ENCODE measurements around the gene XRCC4.

Gene XRCC4

GRCh38 chr5:83071286-83072051 lies 5.9 kb upstream of the XRCC4 start:
- DNase-seq, result no peak

DNA sequence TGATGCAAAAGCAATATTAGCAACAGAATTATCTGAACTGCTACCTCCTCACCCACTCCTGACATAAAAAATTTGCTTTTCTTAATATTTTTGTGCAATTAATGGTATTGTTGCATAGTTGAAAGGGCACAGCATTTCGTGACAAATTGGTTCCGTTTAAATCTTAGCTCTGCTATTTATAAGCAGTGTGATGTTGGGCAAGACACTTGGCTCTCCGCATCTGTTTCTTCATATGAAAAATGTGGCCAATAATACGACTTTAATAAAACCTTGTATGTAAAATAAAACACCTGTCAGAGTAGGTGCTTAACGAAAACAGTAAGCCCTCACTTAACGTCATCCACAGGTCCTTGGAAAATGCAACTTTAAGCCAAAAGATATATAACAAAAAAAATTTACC lies 4.4 kb upstream of the XRCC4 start:
- no peak for DNase-seq

- no peak for DNase-seq
Observed at GRCh38 chr5:83077662-83078261, 415 bp downstream of the XRCC4 start.

GRCh38 chr5:83082750-83083149 lies 5.4 kb downstream of the XRCC4 start:
- no peak for DNase-seq

- DNase-seq, result no peak
Observed at GRCh38 chr5:83084336-83084735, 7.0 kb downstream of the XRCC4 start.

DNA sequence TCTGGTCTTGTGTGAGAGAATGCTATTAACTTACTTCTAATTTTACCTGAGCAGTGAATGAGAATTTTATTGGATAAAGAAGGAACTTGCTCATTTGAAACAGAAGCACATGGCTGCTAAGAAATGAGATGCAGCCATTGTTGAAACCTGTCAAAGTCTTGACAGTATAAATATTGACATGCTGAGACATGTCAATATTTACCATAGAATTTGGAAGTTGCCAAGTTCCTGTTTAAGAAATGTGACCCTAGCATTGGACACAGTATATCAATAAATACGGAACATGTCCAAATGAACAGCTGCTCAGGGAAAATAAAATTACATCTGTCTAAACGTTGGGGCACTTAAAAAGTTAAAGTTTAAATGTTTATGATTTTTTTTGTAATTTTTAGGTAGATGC lies 7.8 kb downstream of the XRCC4 start:
- no peak for DNase-seq

DNA sequence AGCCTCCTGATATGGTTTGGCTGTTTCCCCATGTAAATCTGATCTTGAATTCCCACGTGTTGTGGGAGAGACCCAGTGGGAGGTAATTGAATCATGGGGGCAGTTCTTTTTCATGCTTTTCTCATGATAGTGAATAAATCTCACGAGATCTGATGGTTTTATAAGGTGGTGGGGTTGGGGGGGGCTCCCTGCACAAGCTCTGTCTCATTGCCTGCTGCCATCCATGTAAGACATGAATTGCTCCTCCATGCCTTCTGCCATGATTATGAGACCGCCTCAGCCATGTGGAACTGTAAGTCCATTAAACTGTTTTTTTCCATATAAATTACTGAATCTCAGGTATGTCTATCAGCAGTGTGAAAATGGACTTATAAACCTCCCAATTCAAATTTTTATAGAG lies 12.8 kb downstream of the XRCC4 start:
- DNase-seq, result no peak

DNA sequence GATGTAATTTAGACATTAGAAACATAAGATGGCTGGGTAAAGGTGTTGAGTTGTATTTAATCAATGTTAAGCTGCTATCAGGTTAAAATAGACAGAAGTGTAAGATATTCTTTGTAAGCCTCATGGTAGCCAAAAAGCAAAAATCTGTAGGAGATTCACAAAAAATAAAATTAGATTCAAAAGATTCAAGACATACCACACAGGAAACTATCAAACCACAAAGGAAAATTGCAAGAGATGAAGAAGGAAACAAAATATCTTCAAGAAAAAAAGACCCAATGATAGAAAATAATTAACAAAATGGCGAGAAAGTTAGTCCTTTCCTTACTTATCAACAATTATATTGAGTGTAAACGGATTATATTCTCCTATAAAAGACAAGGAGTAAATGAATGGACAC lies 15.3 kb downstream of the XRCC4 start:
- DNase-seq, result no peak

DNA sequence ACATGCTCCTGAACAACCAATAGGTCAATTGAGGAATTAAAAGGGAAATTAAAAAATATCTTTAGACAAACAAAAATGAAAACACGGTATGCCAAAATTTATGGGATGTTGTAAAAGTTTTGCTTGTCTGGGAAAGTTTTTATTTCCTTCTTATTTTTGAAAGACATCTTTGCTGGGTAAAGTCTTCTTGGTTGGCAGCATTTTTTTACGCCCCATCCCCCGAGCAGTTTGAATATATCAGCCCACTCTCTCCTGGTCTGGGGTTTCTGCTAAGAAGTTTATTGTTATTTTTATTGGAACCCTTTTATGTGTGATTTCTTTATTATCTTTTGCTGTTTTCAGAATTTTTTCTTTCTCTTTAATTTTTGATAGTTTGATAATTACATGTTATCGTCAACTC lies 16.3 kb downstream of the XRCC4 start:
- no peak for DNase-seq

DNA sequence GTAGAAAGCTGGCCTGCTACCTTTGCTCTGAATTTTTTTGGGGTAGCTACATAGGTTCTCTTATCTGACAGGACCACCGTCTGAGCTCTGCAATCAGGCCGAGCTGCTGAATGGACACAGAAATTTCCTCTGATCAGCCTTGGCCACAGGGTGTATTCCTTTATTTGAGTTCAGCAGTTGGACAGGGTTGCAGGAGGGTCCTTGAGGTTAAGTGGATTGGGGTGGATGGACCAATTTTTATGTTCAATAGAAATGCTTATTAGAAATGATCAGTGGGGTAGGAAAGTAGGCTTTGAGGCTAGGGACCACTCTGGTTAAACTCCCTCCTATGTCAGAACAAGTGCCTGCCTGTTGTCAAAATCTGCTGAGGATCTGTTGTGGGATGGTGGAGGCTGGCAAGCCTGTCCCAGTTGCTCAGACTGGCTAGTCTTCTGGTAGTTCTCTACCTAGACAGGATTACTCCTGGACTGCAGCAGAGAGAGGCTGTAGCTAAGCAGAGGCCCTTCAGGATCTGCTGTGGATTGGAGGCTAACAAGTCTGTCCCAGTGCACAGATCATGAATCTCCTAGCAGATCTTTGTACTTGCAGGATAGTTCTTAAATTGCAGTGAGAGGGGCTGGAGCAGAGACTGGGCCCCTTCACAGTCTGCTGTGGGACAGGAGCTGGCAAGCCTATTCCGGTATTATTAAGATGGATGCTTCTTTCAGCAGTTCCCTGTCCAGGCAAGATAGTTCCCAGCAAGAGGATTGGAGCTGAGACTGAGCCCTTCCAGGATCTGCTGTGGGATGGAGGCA lies 18.0 kb downstream of the XRCC4 start:
- DNase-seq, result no peak

GRCh38 chr5:83095957-83096539 lies 18.7 kb downstream of the XRCC4 start:
- no peak for DNase-seq

DNA sequence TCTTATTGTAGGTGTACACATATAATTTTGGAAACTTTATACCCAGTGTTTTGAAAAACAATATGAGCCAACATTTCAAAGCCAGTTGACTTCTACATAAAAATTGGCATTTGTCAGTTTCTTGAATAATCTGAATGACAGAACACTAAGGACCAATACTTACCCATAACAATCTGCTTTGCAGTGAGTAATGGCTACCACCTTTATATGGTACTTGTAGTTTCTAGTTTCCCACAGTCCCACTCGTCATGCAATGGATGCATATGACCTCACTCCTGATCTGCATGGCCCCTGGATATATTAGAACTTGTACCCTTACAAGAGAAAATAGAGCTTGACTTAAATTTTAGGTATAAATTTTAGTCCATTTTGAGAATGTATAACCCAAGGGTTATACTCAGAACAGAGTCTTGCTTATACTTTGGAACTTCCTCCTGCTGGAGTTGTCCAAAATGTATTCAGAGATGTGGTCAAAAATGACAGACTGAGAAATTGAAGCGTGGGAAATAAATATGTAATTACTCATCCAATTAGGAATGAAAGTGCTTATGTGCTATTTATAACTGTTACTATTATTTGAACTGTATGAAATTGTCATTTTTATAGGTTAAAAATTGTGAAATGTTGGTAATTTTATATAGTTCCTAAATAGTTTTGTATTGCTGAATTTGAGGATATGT lies 19.5 kb downstream of the XRCC4 start:
- DNase-seq, result no peak

- DNase-seq, result no peak
Observed at GRCh38 chr5:83097689-83098231, 20.4 kb downstream of the XRCC4 start.

DNA sequence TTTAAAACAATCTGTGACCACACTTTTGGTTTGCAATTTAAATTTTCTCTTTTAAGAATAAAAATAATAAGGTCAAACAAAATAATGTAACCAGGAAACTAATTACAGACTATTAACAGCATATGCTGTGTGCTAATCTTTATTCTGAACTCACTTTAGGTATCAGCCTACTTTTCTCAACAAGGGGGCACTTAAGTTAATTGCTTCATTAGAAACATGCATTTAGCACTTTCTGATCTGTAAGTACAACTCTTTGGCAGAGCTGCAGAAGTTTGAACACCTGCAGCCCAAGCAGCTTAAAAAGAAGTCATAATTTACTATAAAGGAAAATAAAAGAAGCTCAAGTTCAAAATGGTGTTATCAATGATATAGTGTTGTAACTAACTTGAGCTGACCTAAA lies 21.7 kb downstream of the XRCC4 start:
- no peak for DNase-seq

DNA sequence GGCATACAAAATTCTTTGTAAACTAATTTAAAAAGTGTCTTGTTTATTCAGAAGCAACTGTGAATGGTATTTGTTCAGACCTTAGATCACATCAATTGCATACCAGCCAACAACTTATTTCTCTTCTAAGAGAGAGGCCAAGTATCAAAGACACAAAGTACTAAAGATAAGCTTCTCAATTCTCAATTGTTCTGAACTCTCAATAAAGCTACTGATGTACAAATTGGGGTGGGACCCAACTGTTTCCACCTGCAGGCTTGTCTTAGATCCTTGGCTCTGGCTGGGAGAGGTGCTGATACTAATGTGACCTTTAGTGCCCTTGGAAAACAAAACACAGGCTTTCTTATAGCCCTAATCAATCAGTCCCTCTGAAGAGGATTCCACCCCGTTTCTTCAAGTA lies 22.1 kb downstream of the XRCC4 start:
- no peak for DNase-seq

- no peak for DNase-seq
Observed at GRCh38 chr5:83101514-83101913, 24.2 kb downstream of the XRCC4 start.

DNA sequence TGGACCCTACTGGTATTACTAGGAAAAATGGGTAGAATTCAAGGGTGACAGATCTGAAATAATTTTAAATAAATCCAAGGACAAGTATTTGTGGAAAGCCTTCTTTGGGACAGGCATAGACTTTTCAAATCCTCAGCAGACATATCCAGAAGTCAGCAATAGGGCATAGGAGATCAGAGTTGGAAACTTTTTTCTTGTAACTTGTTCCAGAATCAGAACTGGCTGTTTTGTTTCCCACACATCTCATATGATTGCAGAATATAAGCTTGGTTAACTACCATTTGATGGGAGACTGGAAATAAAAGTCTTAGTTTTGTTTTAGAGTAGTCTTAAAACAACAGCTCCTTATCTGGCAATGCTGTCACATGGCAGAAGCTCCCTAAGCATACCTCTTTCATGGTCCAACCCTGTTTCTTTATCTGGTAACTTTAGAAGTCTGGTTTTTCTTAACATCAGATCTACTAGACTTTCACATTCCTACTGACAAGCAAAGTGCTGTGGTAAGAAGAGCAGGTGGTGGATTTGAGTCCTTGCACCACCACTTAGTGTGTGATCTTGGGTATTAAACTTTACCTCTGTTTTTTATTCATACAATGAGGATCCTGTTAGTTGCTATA lies 25.1 kb downstream of the XRCC4 start:
- DNase-seq, result no peak

DNA sequence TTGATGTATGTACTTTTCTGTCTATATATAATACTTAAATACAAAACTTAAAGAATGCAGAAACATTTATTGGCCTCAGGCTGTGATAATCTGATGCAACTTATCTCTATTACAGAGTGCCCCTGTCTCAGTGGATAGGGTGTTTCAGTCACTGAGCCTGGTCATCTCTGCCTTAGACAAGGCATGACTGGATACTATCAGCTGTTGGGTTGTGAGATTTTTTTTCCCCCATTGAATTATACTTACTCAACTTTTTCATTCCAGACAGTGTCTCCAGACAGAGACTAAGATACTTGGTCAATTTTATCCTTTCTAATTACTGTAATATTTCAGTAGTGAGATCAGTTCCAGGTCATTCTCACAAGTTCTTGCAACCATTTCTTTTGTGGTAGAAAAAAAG lies 26.7 kb downstream of the XRCC4 start:
- no peak for DNase-seq

DNA sequence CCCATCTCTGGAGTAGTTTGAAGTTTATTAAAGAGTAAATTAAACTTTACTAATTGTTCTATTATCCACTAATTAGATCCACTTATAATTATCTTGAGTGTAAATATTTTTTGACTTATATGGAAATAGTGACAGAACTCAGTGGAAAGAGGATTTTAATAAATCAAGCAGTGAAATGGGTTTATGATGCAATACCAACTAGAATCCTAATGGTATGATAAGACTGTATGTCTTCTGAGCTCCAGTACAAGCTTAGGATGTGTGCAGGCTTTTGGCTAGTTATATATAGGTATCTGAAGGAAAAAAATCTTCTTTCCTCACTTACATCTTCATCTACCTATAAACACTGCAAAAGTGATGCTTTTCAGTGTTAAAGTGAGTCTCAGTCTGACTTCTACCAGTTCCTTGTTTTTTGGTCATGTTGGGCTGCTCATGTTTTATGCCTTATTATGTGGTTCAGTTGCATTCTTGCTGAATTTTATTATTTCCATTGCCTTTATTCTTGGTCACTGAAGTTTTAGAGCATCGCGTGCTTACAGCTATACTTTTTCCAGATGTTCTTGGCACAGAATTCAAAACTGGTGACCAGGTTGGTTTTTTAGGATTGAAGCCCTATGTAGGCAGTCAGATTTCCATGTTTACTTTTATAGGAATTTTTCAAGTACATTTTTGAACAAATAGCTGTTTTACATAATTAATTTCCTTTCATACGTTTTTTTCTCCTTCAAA lies 30.5 kb downstream of the XRCC4 start:
- no peak for DNase-seq

- DNase-seq, result no peak
Observed at GRCh38 chr5:83109380-83109779, 32.0 kb downstream of the XRCC4 start.

- DNase-seq, result no peak
Observed at GRCh38 chr5:83115816-83116215, 38.5 kb downstream of the XRCC4 start.

DNA sequence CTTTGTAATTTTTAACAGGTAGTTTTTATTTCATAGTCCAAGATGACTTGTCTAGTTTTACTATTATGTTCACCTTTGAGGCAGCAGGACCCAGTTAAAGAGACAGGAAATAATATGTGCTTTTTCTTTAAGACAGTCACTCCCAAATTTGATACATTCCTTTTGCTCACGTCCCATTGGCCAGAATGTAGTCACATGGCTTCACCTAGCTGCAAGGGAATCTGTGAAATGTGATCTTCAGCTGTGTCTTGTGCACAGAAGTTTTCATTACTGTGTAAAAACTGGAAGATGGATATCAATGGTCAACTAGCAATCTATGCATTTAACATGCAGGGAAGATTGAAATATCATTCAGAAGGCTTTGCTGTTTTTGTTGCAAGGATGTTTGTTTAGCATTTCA lies 41.1 kb downstream of the XRCC4 start:
- DNase-seq, result no peak

All from activated gamma-delta T cell (primary cell).